ENCODE results near the gene CTDNEP1.

Gene CTDNEP1

DNA sequence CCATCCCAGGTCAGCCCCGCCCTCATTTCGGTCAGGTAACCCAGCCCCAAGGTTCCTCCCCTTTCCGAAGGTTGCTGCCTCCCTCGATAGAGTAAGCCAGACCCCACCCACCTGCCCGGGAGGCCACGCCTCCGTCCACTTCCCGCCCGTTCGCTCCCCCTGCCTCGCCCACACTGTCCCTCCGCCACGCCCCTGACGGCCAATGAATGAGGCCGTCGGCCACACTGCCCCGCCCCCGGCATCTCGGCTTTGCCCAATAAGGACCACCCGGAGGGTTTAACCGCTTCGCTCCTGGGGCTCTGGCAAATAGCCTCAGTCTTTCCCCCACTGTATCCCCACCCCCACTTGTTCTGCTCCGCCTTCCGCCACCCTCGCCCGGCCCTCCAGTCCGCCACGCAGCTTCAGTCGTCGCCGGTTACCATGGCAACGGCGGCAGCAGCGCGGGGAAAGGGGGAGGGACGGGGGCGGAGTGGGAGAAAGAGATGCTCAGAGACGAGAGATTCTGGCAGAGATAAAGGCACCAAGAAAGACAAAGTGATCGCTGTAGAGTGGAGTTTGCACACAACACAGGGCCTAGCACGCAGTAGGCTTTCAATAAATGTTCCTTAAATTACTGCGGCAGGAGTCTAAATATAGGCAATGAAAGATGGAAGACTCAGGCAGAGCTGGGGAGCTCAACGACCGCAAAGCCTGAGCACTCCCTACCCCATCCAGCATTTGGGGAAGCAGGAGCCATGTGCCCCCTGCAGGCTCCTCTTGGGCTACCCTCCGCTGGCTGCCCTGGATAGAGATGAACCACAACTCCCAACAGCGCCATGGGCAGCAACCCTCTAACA is 37.0 kb downstream of the CTDNEP1 start:
- DNase-seq, result peak; percentile 97

DNA sequence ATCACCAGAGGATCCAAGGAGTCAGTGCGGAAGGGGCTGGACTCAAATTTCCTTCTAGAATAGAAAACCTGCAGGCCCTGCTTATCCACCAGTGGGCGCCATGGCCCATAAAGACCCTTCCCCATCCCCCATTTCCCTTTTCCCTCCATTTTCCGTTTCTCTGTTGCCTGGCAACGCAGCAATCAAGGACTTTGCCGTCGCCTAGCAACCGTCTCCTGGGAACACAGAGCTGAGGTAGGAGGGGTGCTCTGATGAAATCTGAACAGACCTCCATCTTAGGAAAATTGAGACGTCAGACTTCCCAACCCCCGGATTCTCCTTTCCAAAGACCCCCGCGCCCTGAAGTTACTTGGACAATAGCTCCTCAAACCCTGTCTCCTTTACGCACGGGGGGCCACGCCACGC is 37.6 kb downstream of the CTDNEP1 start:
- peak; percentile 90 for DNase-seq

DNA sequence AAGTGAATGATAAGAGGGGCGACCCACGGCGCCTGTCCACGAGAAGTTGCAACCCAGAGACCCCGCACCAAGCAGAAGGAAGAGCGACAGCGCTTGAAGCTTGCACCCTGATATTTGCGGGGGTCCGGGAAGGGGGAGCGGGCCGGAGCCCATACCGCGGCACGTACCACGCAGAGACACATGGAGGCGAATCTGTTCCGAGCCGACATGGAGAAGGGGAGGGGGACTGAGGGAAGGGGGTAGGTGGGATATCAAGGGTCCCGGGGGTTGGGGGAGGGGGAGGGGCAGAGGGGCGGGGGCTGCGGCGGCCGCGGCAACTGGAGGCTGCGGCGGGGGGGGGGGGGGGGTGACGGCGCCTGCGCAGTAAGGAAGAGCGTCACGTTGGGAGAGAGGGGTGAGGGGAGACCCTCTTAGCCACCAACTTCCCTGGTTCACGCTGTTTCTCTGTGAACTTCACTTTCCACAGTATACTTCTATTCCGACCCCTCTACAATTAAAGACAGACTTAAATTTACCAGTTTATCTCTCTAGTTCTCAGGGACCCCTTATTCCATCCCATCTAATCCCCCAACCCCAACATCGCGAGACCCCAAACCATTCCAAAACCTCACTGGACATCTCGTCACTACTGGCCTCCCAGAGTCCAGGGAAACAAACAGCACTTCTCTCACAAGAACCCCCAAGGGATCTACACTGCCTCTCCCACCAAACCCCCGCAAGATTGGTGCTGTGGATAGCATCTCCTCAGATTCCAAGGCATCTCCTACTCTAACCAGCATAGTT is 39.9 kb downstream of the CTDNEP1 start:
- DNase-seq, result no peak

DNA sequence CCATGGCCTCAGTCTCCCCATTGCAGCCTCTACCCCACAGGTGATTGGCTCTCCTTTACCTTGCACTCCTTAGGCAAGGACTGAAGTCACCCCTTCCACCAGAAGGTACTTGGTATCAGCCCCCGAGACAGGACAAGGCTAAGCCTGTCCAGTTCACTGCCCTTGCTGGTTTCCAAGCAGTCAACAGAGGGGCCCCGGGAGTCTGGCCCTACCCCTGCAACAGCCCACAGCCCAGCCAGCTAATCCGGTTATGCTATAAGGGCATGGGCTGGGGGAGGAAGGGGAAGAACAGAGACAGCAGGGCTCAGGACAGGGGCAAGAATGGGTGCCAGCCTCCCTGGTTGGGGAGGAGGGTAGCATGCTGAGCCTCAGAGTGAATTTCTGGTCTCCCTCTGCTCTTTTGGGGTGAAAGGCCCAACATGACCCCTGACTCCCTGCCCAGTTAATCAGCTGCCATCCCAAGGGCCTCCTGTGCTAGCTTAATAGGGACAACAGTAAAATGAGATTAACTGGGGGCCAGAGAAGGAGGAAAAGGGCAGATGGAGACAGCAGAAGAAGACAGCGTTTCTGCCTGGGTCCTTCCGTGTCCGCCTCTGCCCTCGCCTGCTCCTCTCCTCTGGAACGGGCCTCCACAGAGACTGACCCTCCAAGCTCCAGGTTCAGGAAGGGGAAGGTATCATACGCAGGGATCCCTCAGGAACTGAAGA is 42.6 kb downstream of the CTDNEP1 start:
- DNase-seq, result no peak

DNA sequence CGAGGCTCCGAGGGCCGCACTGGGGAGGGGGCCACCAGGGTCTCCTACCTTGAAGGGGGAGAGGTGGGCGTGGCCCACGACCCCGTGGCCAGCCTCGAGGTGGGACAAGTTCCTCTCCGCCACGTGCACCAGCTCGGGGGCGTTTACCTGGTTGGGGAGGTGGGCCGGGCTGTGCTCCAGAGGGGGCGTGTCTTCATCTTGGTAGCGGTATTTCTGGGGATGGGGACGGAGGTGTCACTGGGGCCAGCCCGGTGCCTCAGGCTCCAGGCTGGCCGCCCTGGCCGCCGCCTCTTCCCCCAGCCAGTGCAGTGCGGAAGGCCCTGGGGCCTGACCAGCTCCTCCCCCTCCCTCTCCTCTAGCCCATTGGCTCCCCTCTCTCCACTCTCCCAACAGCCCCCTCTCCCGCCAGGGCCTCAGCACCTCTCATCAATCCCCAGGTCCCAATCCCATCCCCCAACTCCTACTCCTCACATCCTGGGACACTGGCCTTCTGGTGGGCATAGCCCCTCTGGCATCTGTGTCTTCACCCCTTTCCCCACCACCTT is 43.4 kb downstream of the CTDNEP1 start:
- no peak for DNase-seq

DNA sequence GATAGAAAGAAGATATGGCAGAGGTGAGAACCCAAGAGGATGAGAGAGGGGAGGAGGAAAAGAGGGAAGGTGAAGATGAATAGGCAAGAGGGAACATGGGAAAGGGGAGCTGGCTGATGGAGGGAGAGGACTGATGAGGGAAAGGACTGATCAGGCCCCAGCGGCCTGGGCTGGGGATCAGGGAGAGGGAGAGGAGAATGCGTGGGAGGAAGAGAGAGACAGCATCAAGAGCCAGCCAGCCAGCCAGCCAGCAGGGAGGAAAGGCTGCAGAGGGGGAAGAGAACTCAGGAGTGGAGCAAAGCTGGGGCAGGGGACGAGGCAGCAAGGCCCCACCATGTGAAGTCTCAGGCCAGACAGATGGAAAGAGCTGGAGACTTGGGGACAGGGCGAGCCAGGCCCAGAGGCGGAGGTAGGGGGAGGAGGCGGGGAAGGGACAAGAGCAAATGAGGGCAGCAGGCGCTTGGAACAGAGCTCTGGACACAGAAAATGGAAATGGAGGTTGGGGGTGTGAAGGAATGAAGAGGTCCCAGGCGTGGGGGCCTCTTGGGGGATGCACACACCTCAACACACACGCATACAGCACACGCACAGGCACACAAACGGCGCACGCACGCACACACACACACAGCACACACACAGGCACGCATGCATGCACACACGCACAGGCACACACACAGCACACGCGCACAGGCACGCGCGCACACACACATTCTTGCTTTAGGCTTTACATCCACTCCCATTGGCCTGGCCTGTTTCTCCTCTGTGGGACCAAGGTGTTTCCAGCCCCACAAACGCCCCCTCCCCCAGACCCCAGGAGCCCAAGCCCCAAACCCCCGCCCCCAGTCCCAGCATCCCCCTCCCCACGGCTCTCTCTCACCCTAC is 44.2 kb downstream of the CTDNEP1 start:
- no peak for DNase-seq

DNA sequence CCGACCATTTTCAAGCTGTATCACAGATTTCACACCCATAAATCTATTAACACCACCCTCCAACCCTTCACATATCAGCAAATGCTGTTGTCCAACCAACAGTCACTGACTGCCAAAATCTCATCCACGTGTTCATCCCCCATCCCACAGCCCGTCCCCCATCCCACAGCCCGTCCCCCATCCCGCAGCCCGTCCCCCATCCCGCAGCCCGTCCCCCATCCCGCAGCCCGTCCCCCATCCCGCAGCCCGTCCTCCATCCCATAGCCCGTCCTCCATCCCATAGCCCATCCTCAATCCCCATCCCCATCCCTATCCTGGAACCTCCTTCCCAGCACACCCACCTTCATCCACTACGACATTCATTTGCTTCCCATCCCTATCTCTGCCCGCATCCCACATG is 46.0 kb downstream of the CTDNEP1 start:
- no peak for DNase-seq

DNA sequence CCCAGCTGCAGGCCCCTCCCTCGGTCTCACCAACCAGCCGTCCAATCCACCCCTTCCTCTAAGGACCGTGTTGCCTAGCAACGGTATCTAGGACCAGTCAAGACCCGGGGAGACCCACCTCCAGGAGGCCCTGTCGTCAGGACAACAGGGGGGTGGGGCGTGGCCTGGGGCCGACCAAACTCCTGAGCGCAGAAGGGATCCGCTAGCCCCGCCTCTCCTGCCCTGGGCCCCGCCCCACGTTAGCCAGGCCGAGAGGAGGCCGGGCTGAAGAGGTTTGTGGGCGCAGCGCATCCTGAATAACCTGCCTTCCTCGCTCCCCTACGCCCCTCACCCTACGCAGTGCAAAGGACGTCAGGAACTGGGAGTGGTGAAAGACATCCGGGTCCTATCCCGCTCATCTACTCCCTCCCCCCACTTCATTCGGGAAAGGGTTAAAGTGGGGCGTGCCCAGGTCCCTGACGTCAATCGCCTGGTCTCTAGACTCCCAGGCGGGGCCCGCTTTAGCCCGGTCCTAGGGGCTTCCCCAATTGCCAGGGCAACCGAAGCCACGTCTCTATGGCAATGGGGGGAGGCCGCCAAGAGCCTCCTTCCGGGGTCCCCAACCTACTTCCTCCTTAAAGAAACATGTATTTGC is 46.6 kb downstream of the CTDNEP1 start:
- DNase-seq, result peak; percentile 68

DNA sequence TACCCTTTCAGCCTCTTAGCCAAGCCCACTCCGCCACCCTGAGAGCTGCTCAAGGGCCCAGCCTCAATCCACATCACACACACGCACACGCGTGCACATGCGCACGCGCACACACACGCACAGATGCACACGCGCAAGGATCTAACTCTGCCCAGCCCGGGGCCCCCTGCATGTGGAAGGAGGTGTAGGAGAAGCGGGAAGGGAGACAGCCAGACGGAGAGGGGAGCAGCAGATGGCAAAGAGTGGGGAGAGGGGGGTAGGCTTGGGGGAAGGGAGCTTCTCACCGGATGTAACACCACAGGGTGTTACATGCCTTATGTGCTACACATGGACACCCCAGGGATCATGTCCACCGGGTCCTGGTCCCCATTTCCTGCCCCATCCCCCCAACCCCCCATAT is 47.2 kb downstream of the CTDNEP1 start:
- no peak for DNase-seq

DNA sequence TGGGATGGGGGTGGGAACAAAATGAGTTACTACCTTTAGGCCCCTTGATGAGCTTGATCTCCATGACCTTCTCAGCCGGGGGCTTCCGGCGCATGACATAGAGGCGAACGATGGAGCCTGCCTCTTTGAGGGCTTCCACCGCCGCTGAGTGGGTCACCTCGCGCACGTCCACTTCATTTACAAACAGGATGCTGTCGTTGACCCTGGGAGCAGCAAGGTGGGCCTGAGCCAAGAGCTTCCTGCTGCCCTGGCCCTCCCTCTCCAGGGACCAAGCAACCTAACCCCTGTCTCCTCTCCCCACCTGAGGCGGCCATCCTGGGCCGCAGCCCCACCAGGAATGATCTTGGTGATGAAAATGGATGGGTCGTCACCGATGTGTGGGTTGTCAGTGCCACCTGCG is 48.1 kb downstream of the CTDNEP1 start:
- DNase-seq, result no peak

DNA sequence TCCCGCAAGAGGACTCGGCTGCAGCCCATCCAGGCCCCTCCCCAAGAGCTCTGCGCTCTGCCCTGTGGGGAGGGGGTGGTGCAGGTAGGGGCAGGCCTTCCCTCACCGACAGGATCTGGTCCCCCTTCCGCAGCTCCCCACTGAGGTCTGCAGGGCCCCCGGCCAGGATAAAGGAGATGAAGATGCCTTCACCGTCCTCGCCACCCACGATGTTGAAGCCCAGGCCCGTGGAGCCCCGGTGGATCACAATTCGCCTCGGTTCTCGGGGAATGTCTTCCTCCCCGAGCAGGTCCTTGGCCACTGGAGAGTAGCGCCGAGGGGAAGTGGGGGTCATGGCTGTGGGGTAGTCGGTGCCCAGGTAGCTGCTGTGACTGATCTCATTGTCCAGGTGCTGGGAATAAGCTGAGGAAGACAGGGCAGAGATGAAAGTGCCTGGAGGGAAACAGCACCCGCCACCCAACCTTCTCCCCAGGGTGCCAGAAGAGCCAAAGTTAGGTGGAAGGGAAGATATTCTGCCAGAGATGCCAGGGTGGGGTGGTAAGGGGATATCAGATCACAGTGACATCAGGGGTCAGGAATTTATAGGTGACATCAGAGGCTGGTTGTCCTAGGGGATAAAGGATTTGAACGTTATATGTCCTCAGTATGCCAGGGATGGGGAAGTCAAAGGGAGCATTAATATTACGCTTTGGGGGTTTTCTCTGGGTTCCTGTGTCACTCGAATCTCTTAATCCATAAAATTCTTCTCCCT is 54.7 kb downstream of the CTDNEP1 start:
- DNase-seq, result no peak

DNA sequence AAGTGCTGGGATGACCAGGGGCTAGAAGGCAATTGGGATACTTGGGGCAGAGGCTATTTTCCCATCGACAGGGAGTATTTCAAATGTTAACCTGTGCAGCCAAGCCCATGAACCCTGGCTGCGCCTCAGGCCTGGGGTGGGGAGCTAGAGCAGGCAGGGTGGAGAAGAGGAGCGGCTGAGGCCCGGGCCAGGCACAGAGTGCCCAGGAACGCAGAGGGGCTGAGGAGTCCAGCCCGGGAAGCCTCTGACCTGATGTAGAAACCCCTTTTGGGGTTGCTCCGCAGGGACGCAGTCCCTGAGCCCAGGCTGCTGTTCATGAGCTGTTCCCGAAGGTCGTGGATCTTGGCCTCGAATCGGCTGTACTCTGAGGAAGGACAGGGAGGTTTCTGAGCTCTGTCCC is 55.6 kb downstream of the CTDNEP1 start:
- no peak for DNase-seq
